NCI-H69 (cell line): Measurements from ENCODE around the gene FRRS1L.
"Not testable (repeated sequence)": the region's sequence is repeated elsewhere in the genome, so short reads cannot be mapped to it uniquely, and the experiment has no call there.

Source experiments
- DNase-seq: peaks from one replicate; lab custom pipeline; 2025; lab: John Stamatoyannopoulos, UW

Gene FRRS1L

DNA sequence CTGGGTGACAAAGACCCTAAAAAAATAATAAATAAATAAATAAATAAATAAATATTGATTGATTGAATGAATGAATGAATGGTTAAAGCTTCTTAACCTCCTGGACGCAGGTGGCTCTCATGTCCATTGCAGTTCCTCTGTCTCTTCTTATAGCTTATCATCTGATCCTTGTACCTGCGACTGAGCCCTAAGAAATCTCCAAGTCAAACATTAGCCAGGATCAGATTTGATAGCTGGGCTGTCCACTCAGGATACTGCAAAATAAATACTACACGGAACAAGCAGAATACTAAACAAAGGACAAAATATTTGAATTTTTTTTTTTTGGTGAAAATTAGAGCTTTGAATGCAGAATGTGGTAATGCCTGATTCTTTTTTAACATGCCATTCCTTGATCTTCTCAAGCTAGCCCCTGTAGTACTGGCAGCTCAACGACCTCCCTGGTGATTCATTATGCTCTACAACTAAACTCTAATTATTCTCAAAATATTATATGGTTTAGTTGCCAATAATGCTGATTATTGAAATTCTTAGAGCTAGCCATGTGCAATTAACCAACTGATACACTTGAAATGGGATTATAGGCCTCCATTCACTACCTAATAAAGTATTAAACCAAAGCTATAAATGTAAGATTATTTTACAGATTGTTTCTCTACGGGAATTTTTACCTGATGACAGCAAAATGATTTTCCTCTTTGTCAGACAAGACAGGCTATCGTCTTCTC is 37.4 kb downstream of the FRRS1L start:
- DNase-seq = no peak

DNA sequence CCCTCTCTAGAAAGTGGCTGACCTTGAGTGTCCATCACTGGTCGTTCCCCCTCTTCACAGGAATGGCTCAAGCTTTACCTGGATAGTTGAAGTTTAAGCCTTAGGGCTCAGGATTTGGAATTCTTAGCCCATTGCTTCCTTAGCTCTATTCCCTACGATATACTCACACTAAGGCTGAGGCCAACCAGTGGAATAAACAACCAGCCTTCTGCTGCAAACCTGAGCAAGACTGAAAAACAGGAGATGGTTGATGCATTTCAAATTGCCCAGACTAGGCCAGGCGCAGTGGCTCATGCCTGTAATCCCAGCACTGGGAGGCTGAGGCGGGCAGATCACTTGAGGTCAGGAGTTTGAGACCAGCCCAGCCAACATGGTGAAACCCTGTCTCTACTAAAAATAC is 40.4 kb downstream of the FRRS1L start:
- not testable (repeated sequence) for DNase-seq

DNA sequence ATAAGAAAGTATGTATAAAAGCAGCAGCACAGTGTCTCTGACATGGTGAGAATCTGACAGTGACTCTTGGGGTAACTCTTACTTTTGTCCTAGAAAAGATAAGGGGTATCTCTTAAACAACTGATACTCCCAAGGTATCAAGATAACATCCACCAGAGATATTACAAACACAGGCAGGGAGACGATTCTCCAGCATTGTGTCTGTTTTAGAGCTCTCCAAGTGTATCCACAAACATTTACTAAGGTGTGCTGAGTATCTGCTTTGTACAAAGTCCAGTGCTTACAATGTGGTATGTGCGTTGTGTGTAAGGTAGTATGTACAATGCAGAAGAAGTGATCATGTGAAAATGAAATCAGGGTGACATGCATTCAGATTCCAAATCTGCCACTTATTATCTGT is 42.9 kb downstream of the FRRS1L start:
- DNase-seq = no peak

DNA sequence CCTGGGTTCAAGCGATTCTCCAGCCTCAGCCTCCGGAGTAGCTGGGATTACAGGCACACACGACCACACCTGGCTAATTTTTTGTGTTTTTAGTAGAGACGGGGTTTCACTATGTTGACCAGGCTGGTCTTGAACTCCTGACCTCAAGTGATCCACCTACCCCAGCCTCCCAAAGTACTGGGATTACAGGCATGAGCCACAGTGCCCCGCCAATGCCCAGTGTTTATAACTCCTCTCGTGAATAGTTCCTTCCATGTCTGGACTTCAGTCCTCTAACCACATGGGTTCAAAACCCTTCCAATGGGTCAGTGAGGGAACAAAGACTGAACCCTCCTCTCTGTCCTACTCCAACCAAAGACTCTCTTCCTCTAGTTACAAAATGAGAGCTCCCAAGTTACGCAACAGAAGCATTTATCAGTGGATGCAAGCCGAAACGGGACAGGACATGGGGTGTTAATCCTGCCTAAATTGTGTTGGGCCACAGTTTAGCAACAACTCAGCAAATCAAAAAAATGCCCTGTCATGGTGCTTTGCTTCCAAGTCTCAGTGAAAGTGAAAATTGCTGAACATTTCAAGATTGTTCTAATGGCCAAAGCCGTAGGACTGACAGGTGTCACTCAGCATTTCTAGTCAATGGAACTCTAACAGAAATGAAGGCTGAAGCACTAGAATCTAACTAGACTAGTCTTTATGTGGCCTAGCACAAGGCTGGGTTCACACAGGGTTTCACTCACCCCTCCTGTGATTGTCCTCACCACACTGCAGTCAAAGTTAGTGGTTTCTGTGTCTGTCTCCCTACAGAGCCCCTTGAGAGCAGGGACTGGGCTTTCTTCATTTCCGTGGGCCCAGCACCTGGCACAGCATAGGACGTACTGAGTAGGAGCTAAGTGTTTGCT is 44.1 kb downstream of the FRRS1L start:
- no peak for DNase-seq

DNA sequence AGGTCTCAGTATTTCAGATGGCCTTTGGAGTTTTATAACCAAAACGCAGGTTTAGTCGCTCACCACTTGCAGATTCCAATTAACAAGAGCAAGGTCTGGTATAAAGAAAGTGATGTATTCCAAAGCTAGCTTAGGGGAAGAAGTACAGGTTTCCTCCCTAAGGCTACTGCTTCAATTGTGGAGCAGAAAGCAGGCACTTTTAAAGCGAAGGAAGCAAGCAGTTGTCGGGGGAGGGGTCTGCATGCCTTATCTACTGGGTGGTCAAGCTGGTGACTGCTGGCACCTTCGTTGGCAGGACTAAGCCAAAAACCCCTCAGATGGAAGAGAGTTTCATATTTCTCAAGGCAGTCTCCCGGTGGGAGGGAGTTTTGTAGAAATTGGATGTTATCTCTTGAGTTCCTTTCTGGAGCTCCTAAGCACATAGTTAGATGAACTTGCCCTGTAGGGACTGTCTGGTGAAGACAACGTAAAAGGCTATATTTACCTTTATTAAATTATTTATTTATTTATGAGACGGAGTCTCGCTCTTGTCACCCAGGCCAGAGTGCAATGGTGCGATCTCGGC is 45.7 kb downstream of the FRRS1L start:
- DNase-seq = peak; percentile 11

DNA sequence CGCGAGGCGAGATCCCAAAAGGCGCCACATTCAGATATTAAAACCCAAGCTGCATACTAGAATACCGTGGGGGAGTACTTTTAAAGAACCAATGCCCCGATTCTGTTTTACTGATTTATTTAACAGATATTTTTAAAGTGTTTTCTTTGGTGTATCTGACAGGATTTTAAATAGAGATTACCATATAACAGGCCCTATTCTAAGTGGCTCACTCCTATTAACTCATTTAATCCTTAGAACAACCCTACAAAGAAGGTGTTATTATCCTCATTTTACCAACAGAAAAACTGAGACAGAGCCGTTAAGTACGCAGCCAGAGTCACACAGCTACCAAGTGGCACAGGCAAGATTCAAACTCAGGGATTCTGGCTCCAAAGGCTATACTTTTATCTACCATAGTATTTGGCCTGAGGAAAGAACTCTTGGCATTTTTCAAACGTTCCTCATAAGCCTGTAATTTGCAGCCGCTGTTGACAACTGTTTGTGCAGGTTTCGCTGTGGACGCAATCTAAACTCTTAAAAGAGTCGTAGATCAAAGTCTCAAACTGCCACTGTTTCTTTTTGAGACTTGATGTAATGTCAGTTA is 46.8 kb downstream of the FRRS1L start:
- DNase-seq = peak; percentile 52

DNA sequence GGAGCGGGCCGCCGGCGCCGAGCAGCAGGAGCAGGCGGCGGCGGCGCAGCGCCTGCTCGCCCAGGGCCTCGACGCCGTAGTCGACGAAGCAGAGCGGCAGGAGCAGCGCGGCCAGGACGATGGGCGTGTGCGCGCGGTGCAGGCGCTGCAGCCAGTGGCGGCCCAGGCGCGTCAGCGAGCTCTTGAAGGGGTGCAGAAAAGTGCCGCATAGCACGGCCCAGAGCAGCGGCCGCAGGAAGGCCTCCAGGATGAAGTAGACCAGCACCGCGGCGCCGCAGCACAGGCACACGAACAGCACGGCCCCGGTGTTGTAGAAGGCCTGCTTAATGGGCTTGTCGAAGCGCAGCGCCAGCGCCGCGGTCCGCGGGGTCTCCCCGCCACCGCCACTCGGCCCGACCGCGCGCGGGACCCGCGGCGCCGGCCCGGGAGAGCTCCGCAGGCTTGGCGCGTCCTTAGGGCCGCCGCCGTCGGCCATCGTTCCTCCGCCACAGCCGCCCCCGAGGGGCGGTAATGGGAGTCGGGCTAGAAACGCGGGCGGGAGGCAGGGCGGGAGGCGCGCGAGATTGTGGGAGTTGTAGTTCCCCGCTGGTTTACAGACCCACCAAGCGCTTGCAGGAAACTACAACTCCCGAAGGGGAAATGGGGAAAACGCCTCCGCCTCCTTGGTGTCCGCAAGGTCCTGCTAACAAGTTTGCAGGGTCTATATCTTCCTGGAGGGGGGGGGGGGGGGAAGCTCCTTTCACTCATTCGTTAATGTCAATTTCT is 47.4 kb downstream of the FRRS1L start, which contains the start of gene TMEM245:
Gene TMEM245 (minus strand): TSS at position 509 of the 765 bp plus-strand sequence. CDS start 34 bp downstream, at position 475.
- peak; percentile 100 for DNase-seq

DNA sequence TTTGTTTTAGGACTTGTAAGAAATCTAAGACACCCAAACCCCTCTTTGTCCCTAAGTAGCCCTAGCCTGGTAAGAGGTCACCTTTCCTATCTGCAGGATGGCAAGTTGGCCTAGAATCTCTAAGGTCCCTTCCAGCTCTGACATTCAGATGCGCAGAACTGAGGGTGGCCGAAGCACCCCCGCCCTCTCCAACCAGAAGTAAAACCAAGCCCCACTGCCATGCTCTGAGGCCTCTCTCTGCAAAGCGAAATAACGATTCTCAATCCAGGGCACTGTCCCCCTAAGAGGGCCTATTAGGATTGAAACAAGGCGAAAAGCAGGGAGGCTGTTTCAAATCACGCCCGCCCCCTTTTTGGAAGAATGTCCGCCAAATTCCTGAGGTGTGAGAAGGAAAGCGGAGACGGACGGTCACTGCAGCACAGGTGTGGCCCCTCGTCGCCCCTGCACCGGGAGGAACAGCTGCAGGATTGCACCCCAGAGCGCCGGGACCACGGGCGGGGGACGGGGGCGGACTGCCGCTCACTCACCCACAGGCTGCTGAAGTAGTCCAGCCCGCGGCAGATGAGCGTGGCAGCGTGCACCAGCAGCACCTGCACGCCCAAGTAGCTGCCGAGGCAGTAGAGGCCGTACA is 48.1 kb downstream of the FRRS1L start:
- peak; percentile 59 for DNase-seq

DNA sequence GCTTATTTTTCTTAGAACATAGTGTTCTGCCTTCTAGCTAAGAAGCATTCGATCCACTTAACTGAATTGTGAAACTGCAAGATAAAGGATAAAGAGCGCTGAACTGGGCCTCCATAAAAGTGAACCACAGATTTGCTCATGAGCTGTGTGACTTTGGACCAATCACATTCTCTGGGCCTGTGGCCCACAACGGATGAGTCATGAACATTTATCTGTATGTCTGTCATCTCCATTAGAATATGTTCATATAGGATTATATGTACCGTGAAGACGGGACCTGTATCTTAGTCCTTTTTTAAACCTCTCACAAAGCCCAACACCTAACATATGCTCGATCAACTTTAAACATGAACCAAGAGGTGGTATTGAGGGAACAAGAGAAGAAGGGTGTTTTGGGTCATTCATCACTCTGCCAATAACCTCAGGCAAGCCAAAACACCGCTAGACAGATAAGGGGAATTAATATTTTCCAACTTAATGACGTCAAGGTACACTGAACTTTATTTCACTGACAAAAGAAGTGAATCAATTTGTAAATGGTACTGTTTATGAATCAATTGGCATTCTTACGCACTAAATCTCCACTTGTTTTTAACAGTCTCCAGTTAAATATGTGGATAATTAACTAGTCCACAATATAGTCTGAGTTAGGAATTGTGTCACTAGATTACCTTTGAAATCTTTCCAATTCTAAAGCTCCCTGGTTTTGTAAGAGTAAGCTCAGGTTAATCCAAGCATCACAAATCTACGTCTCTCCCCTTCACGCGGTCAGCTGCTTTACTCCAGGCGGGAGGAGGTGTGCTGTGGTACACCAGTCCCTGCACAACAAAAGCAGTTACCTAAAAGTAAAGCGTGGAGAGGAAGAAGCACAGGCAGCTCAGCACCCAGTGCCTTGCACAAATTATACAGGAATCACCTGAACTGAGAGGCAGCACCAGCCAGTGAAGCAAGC is 48.9 kb downstream of the FRRS1L start:
- DNase-seq = peak; percentile 51

DNA sequence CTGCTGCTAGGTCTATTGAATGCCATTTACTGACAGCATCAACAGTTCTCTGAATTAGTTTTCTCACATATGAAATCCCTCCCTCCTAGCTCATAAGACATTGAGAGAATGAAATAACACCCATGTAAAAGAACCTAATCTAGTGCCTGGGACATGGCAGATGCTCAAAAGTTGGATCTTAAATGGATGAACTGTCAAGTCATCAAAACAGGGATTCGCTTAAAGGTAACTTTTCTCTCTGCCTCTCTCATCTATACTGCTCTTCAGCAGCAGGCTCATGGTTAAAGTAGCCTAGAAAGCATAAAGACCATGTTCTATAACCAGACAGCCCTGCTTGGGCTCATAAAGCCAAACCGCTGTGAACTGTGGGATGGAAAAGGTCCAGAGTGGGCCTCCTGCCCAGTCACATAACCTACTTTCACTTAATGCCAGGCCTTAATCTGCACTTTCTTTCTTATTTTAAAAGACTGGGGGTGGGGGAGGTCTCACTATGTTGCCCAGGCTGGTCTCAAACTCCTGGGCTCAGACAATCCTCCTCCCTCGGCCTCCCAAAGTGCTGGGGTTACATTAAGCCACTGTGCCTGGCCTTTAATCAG is 51.0 kb downstream of the FRRS1L start:
- DNase-seq = no peak

DNA sequence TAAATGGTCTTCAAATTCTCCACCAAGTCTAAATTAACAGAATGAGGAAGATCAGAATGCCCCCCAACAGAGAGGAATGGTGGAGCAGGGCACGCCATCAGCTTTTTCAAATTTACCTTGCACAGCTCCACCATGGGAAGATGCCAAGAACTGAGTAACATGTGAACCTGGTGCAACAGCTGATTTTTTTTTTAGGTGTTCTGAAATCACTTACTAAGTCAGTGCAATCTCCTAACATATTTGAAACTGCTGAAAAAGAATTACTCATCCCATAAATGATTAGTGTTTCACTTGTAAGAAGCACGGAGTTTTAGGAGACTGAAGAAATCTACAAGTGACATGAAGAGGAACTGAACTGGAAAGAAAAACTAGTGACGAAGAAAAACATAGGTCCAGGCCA is 52.4 kb downstream of the FRRS1L start:
- no peak for DNase-seq

DNA sequence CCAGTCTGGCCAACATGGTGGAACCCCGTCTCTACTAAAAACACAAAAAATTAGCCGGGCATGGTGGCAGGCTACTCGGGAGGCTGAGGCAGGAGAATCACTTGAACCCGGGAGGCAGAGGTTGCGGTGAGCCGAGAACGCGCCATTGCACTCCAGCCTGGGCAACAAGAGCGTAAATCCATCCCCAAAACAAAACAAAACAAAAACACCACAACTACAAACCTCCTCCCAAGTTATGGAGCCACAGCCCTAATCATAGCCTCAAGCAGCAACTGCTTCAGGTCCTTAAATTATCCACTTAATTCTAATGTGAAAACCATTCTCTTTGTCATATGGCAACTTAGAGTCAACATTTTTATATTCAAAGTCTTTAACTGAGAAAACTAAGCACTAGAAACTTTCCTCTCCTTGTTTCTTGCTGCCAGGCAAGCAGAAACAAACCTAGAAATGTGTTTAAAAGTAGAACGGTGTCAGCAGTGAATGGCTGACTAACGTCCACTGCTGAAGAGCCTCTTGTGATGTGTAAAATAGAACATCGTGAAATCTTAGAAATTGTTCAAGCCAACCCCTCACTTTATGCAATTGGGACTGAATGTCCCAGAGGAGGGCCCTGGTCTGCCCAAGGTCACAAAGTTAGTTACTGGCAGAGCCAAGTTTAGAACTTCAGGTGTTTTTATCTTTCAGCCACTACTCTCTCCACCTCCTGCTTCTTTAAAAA is 53.0 kb downstream of the FRRS1L start:
- DNase-seq = no peak

DNA sequence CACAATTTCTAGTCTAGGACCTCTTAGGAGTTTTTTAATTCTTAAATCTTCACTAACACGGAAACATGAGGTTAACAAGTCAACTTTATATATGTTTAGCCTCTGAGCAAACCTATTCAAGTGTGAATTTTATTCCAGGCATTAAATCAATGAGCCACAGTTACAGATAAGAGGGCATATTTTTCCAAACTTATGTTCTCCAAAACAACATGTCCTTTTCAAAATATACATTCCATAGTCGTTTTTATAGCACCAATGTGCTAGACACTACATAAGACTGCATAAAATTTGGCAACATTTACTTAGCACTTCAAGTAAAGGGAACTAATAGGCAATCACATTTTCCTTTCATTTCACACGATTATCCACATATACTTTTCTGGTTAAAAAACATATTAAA is 53.8 kb downstream of the FRRS1L start:
- no peak for DNase-seq

DNA sequence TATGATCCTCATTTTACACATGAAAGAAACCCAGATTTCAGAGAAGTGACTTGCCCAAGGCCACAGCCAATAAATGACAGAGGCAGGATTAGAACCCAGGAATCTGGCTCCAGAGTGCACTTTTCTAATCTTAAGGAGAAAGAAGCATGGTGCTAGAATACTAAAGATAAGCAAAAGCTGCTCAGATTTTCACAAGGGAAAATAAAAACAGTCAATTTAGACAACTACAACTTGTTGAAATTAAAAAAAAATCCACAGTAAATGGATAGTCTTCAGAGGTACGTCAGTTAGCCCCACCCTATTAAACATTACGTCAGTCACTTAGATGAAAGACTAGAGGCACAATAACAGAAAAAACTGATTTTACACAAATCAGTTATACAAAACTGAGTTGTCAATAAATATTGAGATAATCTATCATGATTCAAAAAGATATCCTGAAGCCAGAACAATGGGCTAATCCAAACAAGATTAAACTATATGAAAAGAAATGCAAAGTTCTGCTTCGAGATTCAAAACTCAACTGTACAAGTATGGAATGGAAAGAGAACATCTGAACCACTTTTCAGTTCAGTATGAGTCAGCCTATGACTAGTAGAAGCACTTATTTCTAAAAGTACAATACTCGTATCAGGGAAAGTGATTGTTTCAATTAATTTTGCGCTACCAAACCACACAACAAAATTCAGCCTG is 56.6 kb downstream of the FRRS1L start:
- DNase-seq = no peak

DNA sequence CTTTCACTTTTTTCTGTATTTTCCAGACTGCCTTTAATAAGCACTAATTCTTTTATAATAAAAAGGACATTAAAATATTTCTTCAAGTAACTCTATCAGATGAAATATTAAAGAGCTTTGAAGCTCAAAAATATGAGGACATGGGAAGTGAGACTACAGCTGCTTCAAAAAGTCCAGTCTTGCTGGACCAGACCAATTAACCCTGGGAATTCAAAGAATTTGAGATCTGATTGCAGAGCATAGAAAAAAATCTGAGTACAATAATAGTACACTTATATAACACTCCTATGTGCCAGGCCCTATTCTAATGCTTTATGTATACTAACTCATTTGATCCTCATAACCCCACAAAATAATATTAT is 57.1 kb downstream of the FRRS1L start:
- no peak for DNase-seq

DNA sequence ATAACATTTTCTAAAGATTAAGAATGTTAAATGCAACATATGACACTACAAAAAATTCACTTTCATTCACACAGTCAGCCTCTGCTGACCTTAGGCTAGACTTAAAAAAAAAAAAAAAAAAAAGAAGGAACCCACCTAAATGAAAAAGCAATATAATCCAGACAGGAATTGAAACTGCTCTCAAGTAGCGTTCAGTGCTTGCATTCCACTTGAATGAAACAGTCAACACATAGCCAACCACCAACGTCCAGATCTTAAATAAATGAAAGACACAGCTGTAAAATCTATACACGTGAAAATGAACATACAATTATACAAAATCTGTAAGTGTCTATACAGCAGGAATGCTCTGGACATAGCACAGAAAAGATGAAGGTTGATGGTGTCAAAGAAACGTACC is 58.7 kb downstream of the FRRS1L start:
- no peak for DNase-seq

DNA sequence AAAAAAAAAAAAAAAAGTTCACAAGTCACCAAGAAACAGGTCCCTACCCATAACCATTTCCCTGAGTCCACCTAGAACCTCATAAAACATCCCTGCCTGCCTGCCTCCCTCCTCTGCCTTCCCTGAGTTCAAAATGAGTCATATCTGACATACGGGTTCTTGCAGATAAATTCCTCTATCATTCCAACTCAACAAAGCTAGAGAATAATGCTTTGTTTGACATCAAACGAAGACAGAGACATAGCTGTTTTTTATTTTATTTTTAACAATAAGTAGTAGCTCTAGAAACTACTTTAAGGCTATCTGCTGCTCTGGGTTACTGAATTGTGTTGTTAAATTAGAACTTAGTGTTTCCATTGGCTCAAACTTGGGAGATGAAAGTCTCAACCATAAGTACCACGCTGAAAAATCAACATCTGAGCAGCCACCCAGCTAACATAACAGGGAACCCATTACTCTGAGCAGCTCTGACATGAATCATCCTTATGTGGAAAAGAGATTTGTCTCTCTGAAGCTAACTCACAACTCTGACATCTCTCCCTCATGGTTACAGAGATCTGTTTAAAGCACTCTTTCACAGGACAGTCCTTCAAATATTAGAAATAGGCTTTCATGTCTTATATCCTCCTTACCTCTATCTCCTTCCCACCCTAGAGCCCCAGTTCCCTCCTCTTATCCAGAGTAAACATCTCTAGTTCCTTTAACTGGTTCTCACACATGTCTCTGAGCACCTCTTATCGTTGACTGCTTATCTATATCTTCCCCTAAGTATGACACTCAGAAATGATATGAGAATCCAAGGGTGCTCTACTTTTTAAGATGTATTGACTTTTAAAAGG is 59.4 kb downstream of the FRRS1L start:
- no peak for DNase-seq

DNA sequence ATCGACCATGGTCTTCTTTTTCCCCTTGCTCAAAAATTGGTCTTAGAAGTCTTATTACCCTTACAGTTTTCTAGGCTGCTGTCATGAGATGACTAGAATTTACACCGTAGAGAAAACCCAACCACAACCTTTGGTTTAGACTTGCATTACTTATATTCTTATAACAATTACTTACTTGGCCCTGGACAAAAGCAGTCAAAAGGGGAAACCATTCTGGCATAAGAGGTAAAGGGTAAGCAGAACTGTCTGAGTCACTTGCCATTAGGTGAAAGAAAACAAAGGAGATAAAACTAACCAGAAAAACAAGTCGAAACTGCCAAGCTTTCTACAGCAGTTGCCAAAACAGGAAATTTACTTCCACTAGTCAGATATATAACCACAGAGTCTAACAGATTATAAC is 65.2 kb downstream of the FRRS1L start:
- DNase-seq = no peak
